ENCODE measurements around the gene AGAP1. TPM values are rescaled to one million over a fixed set of nuclear protein-coding genes. Genes with fewer than 3 reads are reported as not detected.

The AGAP1 gene
- total and polyA plus RNA-seq, 11 donors = 5.9 to 21.6 (median 18.9) TPM

- intact Hi-C loops (cut with DNase I) = no loop called here
- TF ChIP-seq CTCF (IDR thresholded peaks at IDR 0.05) (no peak), POLR2A (IDR thresholded peaks at IDR 0.05) (no peak)
- ATAC-seq (no peak), DNase-seq (no peak)
- Histone ChIP-seq H3K27ac (no peak overlapping the region), H3K4me1 (peaks cover 0 to 5% (median 0%) of the 10 kb centered on the region in 12 donors), H3K4me3 (no peak overlapping the region), H3K27me3 (no peaks in the 10 kb centered on the region), H3K9me3 (no peaks in the 10 kb centered on the region), H3K36me3 (no peaks in the 10 kb centered on the region)
- 91 to 96% (median 94%) methylated on average over 10 of the region's 10 CpGs for WGBS, 4 donors
These were observed 609.1 kb downstream of the AGAP1 start for GRCh38 chr2:236102971-236103370.

- Histone ChIP-seq H3K4me3 (no peak overlapping the region), H3K36me3 (no peaks in the 10 kb centered on the region), H3K27me3 (no peaks in the 10 kb centered on the region), H3K9me3 (no peaks in the 10 kb centered on the region), H3K4me1 (peaks cover 0 to 8% (median 0%) of the 10 kb centered on the region in 12 donors), H3K27ac (no peak overlapping the region)
- intact Hi-C loops (cut with DNase I) = no loop called here
- ATAC-seq = peak in 1 of 4 donors; percentile 14
- DNase-seq = no peak
- WGBS, 4 donors = 93 to 98% (median 95%) methylated on average over 5 to 9 of the region's 9 CpGs
- TF ChIP-seq CTCF (IDR thresholded peaks at IDR 0.05) (no peak), POLR2A (IDR thresholded peaks at IDR 0.05) (no peak)
These were observed 610.1 kb downstream of the AGAP1 start for GRCh38 chr2:236103981-236104380.

- no peak overlapping the region for H3K4me3 ChIP-seq
- ATAC-seq = no peak
- H3K36me3 ChIP-seq = no peaks in the 10 kb centered on the region
- 85 to 98% (median 91%) methylated on average over 6 to 16 of the region's 16 CpGs for WGBS, 4 donors
- H3K27ac ChIP-seq = no peak overlapping the region
- TF ChIP-seq POLR2A (IDR thresholded peaks at IDR 0.05) = no peak
- no peak for TF ChIP-seq CTCF (IDR thresholded peaks at IDR 0.05)
- intact Hi-C loops (cut with DNase I) = no loop called here
- H3K4me1 ChIP-seq = peaks cover 0 to 8% (median 0%) of the 10 kb centered on the region in 12 donors
- H3K9me3 ChIP-seq = no peaks in the 10 kb centered on the region
- DNase-seq = peak in 1 of 5 donors; percentile 41
- no peaks in the 10 kb centered on the region for H3K27me3 ChIP-seq
These were observed 612.2 kb downstream of the AGAP1 start for GRCh38 chr2:236105955-236106607.

GRCh38 chr2:236106761-236107160 is 612.9 kb downstream of the AGAP1 start:
- ATAC-seq (no peak), DNase-seq (no peak)
- TF ChIP-seq CTCF (IDR thresholded peaks at IDR 0.05) (no peak), POLR2A (IDR thresholded peaks at IDR 0.05) (no peak)
- Histone ChIP-seq H3K27ac (no peak overlapping the region), H3K9me3 (no peaks in the 10 kb centered on the region), H3K4me1 (peaks cover 0 to 8% (median 0%) of the 10 kb centered on the region in 12 donors), H3K4me3 (no peak overlapping the region), H3K27me3 (no peaks in the 10 kb centered on the region), H3K36me3 (no peaks in the 10 kb centered on the region)
- WGBS, 4 donors = 80 to 84% (median 83%) methylated on average over 10 of the region's 10 CpGs
- intact Hi-C loops (cut with DNase I) = no loop called here

All from heart left ventricle (tissue), 16 donors.